SK-N-SH treated with all-trans-retinoic acid at 6 μM for 48 hours (cell line): ENCODE data around the gene TMEM9B.

Experiments used
- ATAC-seq: fragments of 200-7000 bp; cut with Tn5 transposase; 3 replicates; pipeline ENCODE4 v1.9.1; 2020; ENCODE audit warnings: mild to moderate bottlenecking, moderate library complexity
- ARNTL ChIP-seq: fragments of 450-650 bp; formaldehyde crosslinking; IDR thresholded peaks from 2 replicates; pipeline ENCODE4 v1.5.0; 2020; ENCODE audit warnings: low read depth, mild to moderate bottlenecking, moderate library complexity, borderline replicate concordance
- BACH2 ChIP-seq: fragments of 250-450 bp; sonication (Bioruptor Pico); IDR thresholded peaks from 2 replicates; pipeline ENCODE4 v1.9.0; 2021; ENCODE audit warnings: mild to moderate bottlenecking, borderline replicate concordance
- CREB5 ChIP-seq: fragments of 250-450 bp; sonication (Bioruptor Pico); IDR thresholded peaks from 2 replicates; pipeline ENCODE4 v1.5.1; 2020; ENCODE audit warnings: low read depth, mild to moderate bottlenecking, moderate library complexity
- CSDC2 ChIP-seq: fragments of 250-450 bp; sonication (Bioruptor Pico); IDR thresholded peaks from 2 replicates; pipeline ENCODE4 v1.5.0; 2020; ENCODE audit warnings: mild to moderate bottlenecking, moderate library complexity
- ESRRG ChIP-seq: fragments of 250-450 bp; sonication (Bioruptor Pico); IDR thresholded peaks from 2 replicates; pipeline ENCODE4 v1.6.1; 2021; ENCODE audit warnings: mild to moderate bottlenecking
- ISL1 ChIP-seq: fragments of 250-450 bp; sonication (Bioruptor Pico); IDR thresholded peaks from 2 replicates; pipeline ENCODE4 v2.1.2; 2022; ENCODE audit warnings: mild to moderate bottlenecking, moderate library complexity
- OSR1 ChIP-seq: fragments of 250-450 bp; sonication (Bioruptor Pico); IDR thresholded peaks from 2 replicates; pipeline ENCODE4 v1.8.0; 2022; ENCODE audit warnings: moderate library complexity, mild to moderate bottlenecking, inconsistent platforms
- PATZ1 ChIP-seq: fragments of 250-450 bp; sonication (Bioruptor Pico); IDR thresholded peaks from 2 replicates; pipeline ENCODE4 v1.8.0; 2020; ENCODE audit warnings: mild to moderate bottlenecking, moderate library complexity, borderline replicate concordance
- POU6F1 ChIP-seq: fragments of 250-450 bp; sonication (Bioruptor Pico); IDR thresholded peaks from 2 replicates; pipeline ENCODE4 v1.8.0; 2021; ENCODE audit warnings: low read depth, mild to moderate bottlenecking, moderate library complexity, borderline replicate concordance
- PPARA ChIP-seq: fragments of 250-450 bp; sonication (Bioruptor Pico); IDR thresholded peaks from 2 replicates; pipeline ENCODE4 v1.5.0; 2020; ENCODE audit warnings: mild to moderate bottlenecking, borderline replicate concordance
- TSHZ2 ChIP-seq: fragments of 250-450 bp; sonication (Bioruptor Pico); IDR thresholded peaks from 2 replicates; pipeline ENCODE4 v1.5.0; 2020; ENCODE audit warnings: mild to moderate bottlenecking, moderate library complexity
- ZFP3 ChIP-seq: fragments of 250-450 bp; sonication (Bioruptor Pico); IDR thresholded peaks from 2 replicates; pipeline ENCODE4 v1.5.0; 2020; ENCODE audit warnings: mild to moderate bottlenecking, moderate library complexity
- ZFP30 ChIP-seq: fragments of 450-650 bp; formaldehyde crosslinking; IDR thresholded peaks from 2 replicates; pipeline ENCODE4 v1.5.0; 2022; ENCODE audit warnings: mild to moderate bottlenecking, moderate library complexity
- ZNF565 ChIP-seq: fragments of 450-650 bp; formaldehyde crosslinking; conservative IDR thresholded peaks from 2 replicates; pipeline ENCODE4 v1.5.0; 2020; ENCODE audit warnings: low read depth, mild to moderate bottlenecking, moderate library complexity
- ZNF70 ChIP-seq: fragments of 450-650 bp; formaldehyde crosslinking; IDR thresholded peaks from 2 replicates; pipeline ENCODE4 v1.5.0; 2020; ENCODE audit warnings: mild to moderate bottlenecking, moderate library complexity

The TMEM9B gene

GRCh38 chr11:8913961-8914660 is 50.1 kb downstream of the TMEM9B start (continued):
- TF ChIP-seq ZFP30 (CRISPR knock-in tag), result no peak
- TF ChIP-seq OSR1, result no peak
- TF ChIP-seq ZNF70 (CRISPR knock-in tag), result no peak
- TF ChIP-seq BACH2 (CRISPR knock-in tag), result no peak
- TF ChIP-seq, all 23 proteins: peak for 0

- peak; percentile 89 for ATAC-seq
- TF ChIP-seq TSHZ2 (CRISPR knock-in tag), result no peak
- TF ChIP-seq ISL1, result no peak
- no peak for TF ChIP-seq ARNTL (CRISPR knock-in tag)
- no peak for TF ChIP-seq ZNF70 (CRISPR knock-in tag)
These were observed 53.0 kb downstream of the TMEM9B start, which contains the start of gene AKIP1 for GRCh38 chr11:8911029-8911823. AKIP1 (plus strand) TSS chr11:8911189; CDS start chr11:8911450, 261 bp downstream.

- TF ChIP-seq ZNF70 (CRISPR knock-in tag), result no peak
- no peak for TF ChIP-seq CSDC2
- no peak for TF ChIP-seq OSR1
- no peak for TF ChIP-seq POU6F1 (CRISPR knock-in tag)
- TF ChIP-seq ZFP3 (CRISPR knock-in tag), result no peak
- no peak for TF ChIP-seq ZFP30 (CRISPR knock-in tag)
- TF ChIP-seq TSHZ2 (CRISPR knock-in tag), result no peak
- TF ChIP-seq ESRRG (CRISPR knock-in tag), result no peak
- no peak for TF ChIP-seq PPARA (CRISPR knock-in tag)
- TF ChIP-seq ARNTL (CRISPR knock-in tag), result no peak
- no peak for TF ChIP-seq CREB5
- TF ChIP-seq PATZ1, result no peak
These were observed 53.6 kb downstream of the TMEM9B start for GRCh38 chr11:8910649-8911026.

GRCh38 chr11:8908099-8908498 is 56.1 kb downstream of the TMEM9B start:
- TF ChIP-seq ZFP30 (CRISPR knock-in tag), result no peak
- no peak for TF ChIP-seq ZNF565 (CRISPR knock-in tag)
- TF ChIP-seq OSR1, result no peak
- TF ChIP-seq PATZ1, result no peak
- no peak for TF ChIP-seq CREB5
- TF ChIP-seq, all 23 proteins: peak for 0

More at GRCh38 chr11:8910649-8911026, 53.6 kb downstream of the TMEM9B start:
- peak; percentile 18 for ATAC-seq

More at GRCh38 chr11:8908099-8908498, 56.1 kb downstream of the TMEM9B start:
- no peak for ATAC-seq
